ENCODE measurements around the gene RFX3.

The RFX3 gene

GRCh38 chr9:3200331-3200774 lies 325.4 kb downstream of the RFX3 start:
- TF ChIP-seq GATA3 (IDR thresholded peaks at IDR 0.05; ENCODE audit: low read depth, low read length), result no peak
- TF ChIP-seq GATA2 (IDR thresholded peaks at IDR 0.05; ENCODE audit: low read depth, low read length), result no peak

GRCh38 chr9:3193791-3194190 lies 332.0 kb downstream of the RFX3 start:
- no peak for TF ChIP-seq GATA3 (IDR thresholded peaks at IDR 0.05; ENCODE audit: low read depth, low read length)
- no peak for TF ChIP-seq GATA2 (IDR thresholded peaks at IDR 0.05; ENCODE audit: low read depth, low read length)

GRCh38 chr9:3191715-3192114 lies 334.1 kb downstream of the RFX3 start:
- TF ChIP-seq GATA2 (IDR thresholded peaks at IDR 0.05; ENCODE audit: low read depth, low read length) (no peak), GATA3 (IDR thresholded peaks at IDR 0.05; ENCODE audit: low read depth, low read length) (no peak)

- TF ChIP-seq GATA2 (IDR thresholded peaks at IDR 0.05; ENCODE audit: low read depth, low read length) (no peak), GATA3 (IDR thresholded peaks at IDR 0.05; ENCODE audit: low read depth, low read length) (no peak)
These were observed 336.5 kb downstream of the RFX3 start for GRCh38 chr9:3189113-3189861.

GRCh38 chr9:3186751-3187150 lies 339.1 kb downstream of the RFX3 start:
- no peak for TF ChIP-seq GATA2 (IDR thresholded peaks at IDR 0.05; ENCODE audit: low read depth, low read length)
- no peak for TF ChIP-seq GATA3 (IDR thresholded peaks at IDR 0.05; ENCODE audit: low read depth, low read length)

GRCh38 chr9:3181049-3181953 lies 344.5 kb downstream of the RFX3 start:
- TF ChIP-seq GATA3 (IDR thresholded peaks at IDR 0.05; ENCODE audit: low read depth, low read length) (no peak), GATA2 (IDR thresholded peaks at IDR 0.05; ENCODE audit: low read depth, low read length) (no peak)

- TF ChIP-seq GATA2 (IDR thresholded peaks at IDR 0.05; ENCODE audit: low read depth, low read length) (no peak), GATA3 (IDR thresholded peaks at IDR 0.05; ENCODE audit: low read depth, low read length) (no peak)
These were observed 345.1 kb downstream of the RFX3 start for GRCh38 chr9:3180696-3181048.

- TF ChIP-seq GATA2 (IDR thresholded peaks at IDR 0.05; ENCODE audit: low read depth, low read length) (no peak), GATA3 (IDR thresholded peaks at IDR 0.05; ENCODE audit: low read depth, low read length) (no peak)
These were observed 346.1 kb downstream of the RFX3 start for GRCh38 chr9:3179711-3180110.

- TF ChIP-seq GATA2 (IDR thresholded peaks at IDR 0.05; ENCODE audit: low read depth, low read length) (no peak), GATA3 (IDR thresholded peaks at IDR 0.05; ENCODE audit: low read depth, low read length) (no peak)
These were observed 347.9 kb downstream of the RFX3 start for GRCh38 chr9:3177936-3178335.

- TF ChIP-seq GATA2 (IDR thresholded peaks at IDR 0.05; ENCODE audit: low read depth, low read length) (no peak), GATA3 (IDR thresholded peaks at IDR 0.05; ENCODE audit: low read depth, low read length) (no peak)
These were observed 348.5 kb downstream of the RFX3 start for GRCh38 chr9:3177146-3177761.

GRCh38 chr9:3173374-3173773 lies 352.4 kb downstream of the RFX3 start:
- TF ChIP-seq GATA2 (IDR thresholded peaks at IDR 0.05; ENCODE audit: low read depth, low read length) (no peak), GATA3 (IDR thresholded peaks at IDR 0.05; ENCODE audit: low read depth, low read length) (no peak)

GRCh38 chr9:3170819-3171218 lies 355.0 kb downstream of the RFX3 start:
- TF ChIP-seq GATA2 (IDR thresholded peaks at IDR 0.05; ENCODE audit: low read depth, low read length) (no peak), GATA3 (IDR thresholded peaks at IDR 0.05; ENCODE audit: low read depth, low read length) (no peak)
